Osteoblast (primary cell): ENCODE measurements around the gene DDX47. TPM values are rescaled to one million over a fixed set of nuclear protein-coding genes. Genes with fewer than 3 reads are reported as not detected.
"Not testable (repeated sequence)": the region's sequence is repeated elsewhere in the genome, so short reads cannot be mapped to it uniquely, and the experiment has no call there.

Experiments
- DNase-seq: peaks from one replicate; pipeline ENCODE4 v3.0.0; 2011; ENCODE audit warnings: low spot score, mixed read lengths; ENCODE audit not compliant: insufficient read length; ENCODE audit errors: missing footprints
- H2AFZ ChIP-seq: 2 replicates; pipeline ENCODE4 v1.6.0; 2011; ENCODE audit warnings: mild to moderate bottlenecking, low read length
- H3K27ac ChIP-seq: 2 replicates; pipeline ENCODE4 v1.5.1; 2011; ENCODE audit warnings: mild to moderate bottlenecking, low read depth, low read length, moderate library complexity
- H3K27me3 ChIP-seq: 2 replicates; pipeline ENCODE4 v1.6.0; 2012; ENCODE audit warnings: mild to moderate bottlenecking, control low read depth, inconsistent platforms, low read length, moderate library complexity; ENCODE audit not compliant: insufficient read depth
- H3K36me3 ChIP-seq: 2 replicates; pipeline ENCODE4 v1.5.1; 2011; ENCODE audit warnings: mild to moderate bottlenecking, low read length, control low read depth, moderate library complexity; ENCODE audit not compliant: insufficient read depth
- H3K4me1 ChIP-seq: 2 replicates; pipeline ENCODE4 v1.5.1; 2011; ENCODE audit warnings: mild to moderate bottlenecking, low read length, control low read depth, moderate library complexity; ENCODE audit not compliant: insufficient read depth
- H3K4me2 ChIP-seq: 2 replicates; pipeline ENCODE4 v1.6.0; 2011; ENCODE audit warnings: mild to moderate bottlenecking, low read length; ENCODE audit not compliant: insufficient read depth
- H3K4me3 ChIP-seq: fragments of 200-600 bp; sonication (generic); 3 replicates; pipeline ENCODE4 v1.5.1; 2012; ENCODE audit warnings: mild to moderate bottlenecking, low read length, inconsistent platforms; ENCODE audit not compliant: insufficient read depth
- H3K79me2 ChIP-seq: 2 replicates; pipeline ENCODE4 v1.6.0; 2012; ENCODE audit warnings: mild to moderate bottlenecking, low read length, control low read depth, inconsistent platforms; ENCODE audit not compliant: insufficient read depth
- H3K9me3 ChIP-seq: 2 replicates; pipeline ENCODE4 v1.5.1; 2011; ENCODE audit warnings: low read depth, low read length, control low read depth
- H4K20me1 ChIP-seq: 2 replicates; pipeline ENCODE4 v1.6.0; 2012; ENCODE audit warnings: mild to moderate bottlenecking, low read length, control low read depth; ENCODE audit not compliant: insufficient read depth
- total RNA-seq: library from RNA; depleted of rRNA; stranded (reverse); fragments of >200 nt; gene quantifications from 2 replicates; pipeline ENCODE4 v1.2.3, GENCODE V29; 2012
- TF ChIP-seq, protein P1 (sequence below): IDR thresholded peaks from 2 replicates; pipeline ENCODE4 v1.5.1; 2011; ENCODE audit warnings: mild to moderate bottlenecking, low read depth, low read length, moderate library complexity; ENCODE audit errors: extremely low read depth

DDX47 gene
- total RNA-seq, 1 donor, result 60.8 TPM

GRCh38 chr12:12872139-12872933 lies 59.2 kb downstream of the DDX47 start:
- peak overlapping the region; percentile 40 for H3K4me2 ChIP-seq
- no peaks in the 10 kb centered on the region for H3K27me3 ChIP-seq
- H4K20me1 ChIP-seq, result no peaks in the 10 kb centered on the region
- TF ChIP-seq, protein P1, sequence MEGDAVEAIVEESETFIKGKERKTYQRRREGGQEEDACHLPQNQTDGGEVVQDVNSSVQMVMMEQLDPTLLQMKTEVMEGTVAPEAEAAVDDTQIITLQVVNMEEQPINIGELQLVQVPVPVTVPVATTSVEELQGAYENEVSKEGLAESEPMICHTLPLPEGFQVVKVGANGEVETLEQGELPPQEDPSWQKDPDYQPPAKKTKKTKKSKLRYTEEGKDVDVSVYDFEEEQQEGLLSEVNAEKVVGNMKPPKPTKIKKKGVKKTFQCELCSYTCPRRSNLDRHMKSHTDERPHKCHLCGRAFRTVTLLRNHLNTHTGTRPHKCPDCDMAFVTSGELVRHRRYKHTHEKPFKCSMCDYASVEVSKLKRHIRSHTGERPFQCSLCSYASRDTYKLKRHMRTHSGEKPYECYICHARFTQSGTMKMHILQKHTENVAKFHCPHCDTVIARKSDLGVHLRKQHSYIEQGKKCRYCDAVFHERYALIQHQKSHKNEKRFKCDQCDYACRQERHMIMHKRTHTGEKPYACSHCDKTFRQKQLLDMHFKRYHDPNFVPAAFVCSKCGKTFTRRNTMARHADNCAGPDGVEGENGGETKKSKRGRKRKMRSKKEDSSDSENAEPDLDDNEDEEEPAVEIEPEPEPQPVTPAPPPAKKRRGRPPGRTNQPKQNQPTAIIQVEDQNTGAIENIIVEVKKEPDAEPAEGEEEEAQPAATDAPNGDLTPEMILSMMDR, result no peak
- peaks cover 40% of the 10 kb centered on the region for H3K4me1 ChIP-seq
- H3K4me3 ChIP-seq, result peak overlapping the region; percentile 3
- H3K9me3 ChIP-seq, result no peaks in the 10 kb centered on the region
- H3K27ac ChIP-seq, result peak overlapping the region; percentile 87
- no peak overlapping the region for H2AFZ ChIP-seq
- H3K79me2 ChIP-seq, result no peaks in the 10 kb centered on the region
- peaks cover 3% of the 10 kb centered on the region for H3K36me3 ChIP-seq
- DNase-seq, result peak; percentile 62

- peak overlapping the region; percentile 87 for H3K27ac ChIP-seq
Observed at GRCh38 chr12:12872934-12873275, 59.8 kb downstream of the DDX47 start.

DNA sequence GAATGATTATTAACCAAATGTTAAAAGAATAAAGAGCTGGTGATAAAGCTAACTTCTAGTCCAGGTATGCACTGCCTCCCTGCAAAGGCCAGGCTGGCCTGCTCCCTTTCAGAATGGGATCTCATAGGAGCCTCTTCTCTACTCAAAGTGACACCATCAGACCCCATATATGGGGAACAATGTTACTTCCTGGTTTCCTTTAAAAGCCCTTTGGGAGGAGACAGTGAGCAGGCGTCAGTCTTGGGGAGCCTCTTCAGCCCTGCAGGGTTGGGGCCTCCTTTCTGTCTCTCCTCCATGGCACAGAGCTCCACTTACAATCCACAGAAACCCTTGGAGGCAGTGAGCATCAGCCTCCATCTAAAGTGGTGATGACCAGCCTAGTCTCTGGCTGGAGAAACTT lies 60.9 kb downstream of the DDX47 start:
- no peak for DNase-seq
- Histone ChIP-seq H3K9me3 (no peaks in the 10 kb centered on the region), H3K79me2 (no peaks in the 10 kb centered on the region), H3K4me1 (peaks cover 40% of the 10 kb centered on the region), H3K27me3 (no peaks in the 10 kb centered on the region), H2AFZ (no peak overlapping the region), H3K4me2 (no peak overlapping the region), H3K27ac (peak overlapping the region; percentile 87), H4K20me1 (no peaks in the 10 kb centered on the region), H3K36me3 (no peaks in the 10 kb centered on the region), H3K4me3 (no peak overlapping the region)
- TF ChIP-seq, protein P1, result no peak

More at GRCh38 chr12:12872934-12873275, 59.8 kb downstream of the DDX47 start:
- no peaks in the 10 kb centered on the region for H4K20me1 ChIP-seq
- H3K79me2 ChIP-seq, result no peaks in the 10 kb centered on the region
- no peaks in the 10 kb centered on the region for H3K27me3 ChIP-seq
- TF ChIP-seq, protein P1, result no peak
- H3K36me3 ChIP-seq, result no peaks in the 10 kb centered on the region
- H3K4me1 ChIP-seq, result peaks cover 40% of the 10 kb centered on the region
- DNase-seq, result peak; percentile 66
- H3K4me3 ChIP-seq, result peak overlapping the region; percentile 3
- H3K9me3 ChIP-seq, result no peaks in the 10 kb centered on the region
- peak overlapping the region; percentile 40 for H3K4me2 ChIP-seq
- H2AFZ ChIP-seq, result no peak overlapping the region

DNA sequence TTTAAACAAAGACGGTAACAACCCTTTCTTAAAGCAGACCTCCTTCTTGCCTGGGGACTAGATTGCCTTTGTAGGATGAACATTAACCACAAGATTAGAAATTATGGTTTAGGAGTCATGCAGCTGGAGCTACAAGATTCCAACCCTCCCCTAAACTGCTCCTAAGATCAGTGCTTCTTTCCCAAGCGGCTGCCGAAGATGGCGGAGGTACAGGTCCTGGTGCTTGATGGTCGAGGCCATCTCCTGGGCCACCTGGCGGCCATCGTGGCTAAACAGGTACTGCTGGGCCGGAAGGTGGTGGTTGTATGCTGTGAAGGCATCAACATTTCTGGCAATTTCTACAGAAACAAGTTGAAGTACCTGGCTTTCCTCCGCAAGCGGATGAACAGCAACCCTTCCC lies 62.2 kb downstream of the DDX47 start:
- H2AFZ ChIP-seq, result not testable (repeated sequence)

More for the DNA sequence above, 62.2 kb downstream of the DDX47 start:
- not testable (repeated sequence) for H3K36me3 ChIP-seq, H3K9me3 ChIP-seq, H3K4me2 ChIP-seq, H3K4me3 ChIP-seq, H3K79me2 ChIP-seq, H4K20me1 ChIP-seq, H3K27ac ChIP-seq, H3K27me3 ChIP-seq, DNase-seq
- H3K4me1 ChIP-seq, result peaks cover 37% of the 10 kb centered on the region
